Activated CD4-positive, CD25-positive, alpha-beta regulatory T cell treated with anti-CD3 and anti-CD28 coated beads, Interleukin-2, amount 50 U/mL, for 24 hours (primary cell): ENCODE data around the gene CLIP4.
A peak's percentile ranks its signal among the peaks of the same experiment; 100 is the strongest.

ENCODE experiments used
- ATAC-seq, 2 donors: fragments of 150-1000 bp; cut with Tn5 transposase; one replicate each; pipeline ENCODE4 v1.10.0; 2021; ENCODE audit warnings: mild to moderate bottlenecking in 1 of 2, moderate library complexity in 1 of 2

The CLIP4 gene

DNA sequence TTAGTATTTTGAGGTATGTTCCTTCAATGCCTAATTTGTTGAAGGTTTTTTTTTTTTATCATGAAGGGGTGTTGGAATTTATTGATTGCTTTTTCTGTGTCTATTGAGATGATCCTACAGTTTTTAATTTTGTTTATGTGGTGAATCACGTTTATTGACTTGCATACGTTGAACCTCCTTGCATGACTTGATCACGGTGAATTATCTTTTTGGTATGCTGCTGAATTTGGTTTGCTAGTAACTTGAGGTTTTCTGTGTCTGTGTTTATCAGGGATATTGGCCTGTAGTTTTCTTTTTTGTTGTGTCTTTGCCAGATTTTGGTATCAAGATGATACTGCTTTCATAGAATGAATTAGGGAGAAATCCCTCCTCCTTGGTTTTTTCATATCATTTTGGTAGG is 23.9 kb downstream of the CLIP4 start:
- ATAC-seq: no peak

DNA sequence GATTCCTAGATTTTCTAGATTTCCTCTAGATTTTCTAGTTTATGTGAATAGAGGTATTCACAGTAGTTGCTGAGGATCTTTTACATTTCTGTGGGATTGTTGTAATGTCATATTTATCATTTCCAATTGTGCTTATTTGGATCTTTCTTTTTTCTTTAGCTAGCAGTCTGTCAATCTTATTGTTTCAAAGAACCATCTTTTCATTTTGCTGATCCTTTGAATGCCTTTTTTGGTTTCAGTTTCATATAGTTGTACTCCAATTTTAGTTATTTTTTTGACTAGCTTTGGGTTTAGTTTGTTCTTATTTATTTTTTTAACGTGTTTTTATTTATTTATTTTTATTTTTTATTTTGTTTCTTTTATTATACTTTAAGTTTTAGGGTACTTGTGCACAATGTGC is 24.5 kb downstream of the CLIP4 start:
- no peak for ATAC-seq

DNA sequence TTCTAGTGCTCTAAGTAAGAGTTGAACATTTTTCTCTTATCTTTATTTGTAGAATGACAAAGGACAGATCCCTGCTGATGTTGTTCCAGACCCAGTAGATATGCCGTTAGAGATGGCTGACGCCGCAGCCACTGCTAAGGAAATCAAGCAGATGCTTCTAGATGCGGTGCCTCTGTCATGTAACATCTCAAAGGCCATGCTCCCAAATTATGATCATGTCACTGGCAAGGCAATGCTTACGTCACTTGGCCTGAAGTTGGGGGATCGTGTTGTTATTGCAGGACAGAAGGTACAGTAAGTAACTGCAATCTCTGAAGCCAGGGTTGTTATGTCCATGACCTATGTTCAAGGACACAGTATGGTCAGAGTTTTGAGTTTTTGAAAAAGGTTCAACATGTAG is 28.4 kb downstream of the CLIP4 start:
- ATAC-seq: no peak

DNA sequence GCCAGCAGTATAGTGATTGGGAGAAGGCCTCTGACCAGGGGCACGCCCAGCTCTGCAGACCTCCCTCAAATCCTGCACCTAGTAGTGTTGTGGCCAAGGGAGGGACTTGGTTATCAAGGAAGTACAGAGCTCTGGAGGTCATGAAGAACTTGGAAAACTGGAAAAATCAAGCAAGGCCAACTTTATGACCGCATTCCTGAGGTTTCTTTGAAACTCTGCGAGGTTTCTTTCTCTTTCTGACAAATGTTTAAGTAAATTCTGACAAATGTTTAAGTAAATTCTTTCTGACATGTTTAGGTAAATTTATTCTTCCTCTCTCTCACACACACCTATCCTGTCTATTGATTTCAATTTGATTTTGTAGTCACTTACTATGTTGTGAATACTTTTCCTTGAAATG is 31.0 kb downstream of the CLIP4 start:
- ATAC-seq: no peak

DNA sequence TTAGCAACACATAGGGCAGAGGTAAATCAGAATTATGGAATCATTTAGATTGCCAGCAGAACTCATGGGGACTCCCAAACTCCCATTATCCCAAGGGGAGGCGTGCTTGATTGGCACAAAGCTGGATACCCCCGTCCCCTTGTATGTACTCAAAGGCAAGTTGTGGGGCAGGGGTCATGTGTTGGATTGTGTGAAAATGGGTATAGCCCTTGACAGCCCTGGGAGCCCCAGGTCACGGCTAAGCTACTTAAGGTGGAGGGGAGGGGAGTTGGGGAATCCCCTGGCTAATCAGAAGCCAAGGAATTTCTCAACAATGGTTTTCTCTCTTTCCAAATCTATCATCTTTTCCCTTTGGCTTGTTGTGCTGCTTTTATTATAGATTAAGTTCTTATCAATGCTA is 32.7 kb downstream of the CLIP4 start:
- ATAC-seq: no peak

DNA sequence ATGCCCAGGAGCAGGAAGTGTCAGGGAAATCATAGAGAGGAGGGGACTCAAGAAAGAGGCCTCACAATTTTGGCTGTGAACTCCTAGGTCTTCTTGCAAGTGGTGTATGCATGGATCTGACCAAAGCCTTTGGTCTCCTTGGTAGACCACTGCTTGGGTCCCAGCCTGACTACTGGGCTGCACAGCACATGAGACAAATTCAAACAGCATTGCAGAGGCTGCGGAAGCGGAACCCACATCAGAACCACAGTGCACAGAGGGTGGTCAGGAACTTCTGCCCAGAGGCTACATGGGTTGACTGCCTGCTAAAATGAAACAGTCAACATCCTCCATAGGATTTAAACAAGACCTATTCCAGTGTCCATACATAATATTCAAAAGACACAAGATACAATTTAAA is 39.4 kb downstream of the CLIP4 start:
- no peak for ATAC-seq

DNA sequence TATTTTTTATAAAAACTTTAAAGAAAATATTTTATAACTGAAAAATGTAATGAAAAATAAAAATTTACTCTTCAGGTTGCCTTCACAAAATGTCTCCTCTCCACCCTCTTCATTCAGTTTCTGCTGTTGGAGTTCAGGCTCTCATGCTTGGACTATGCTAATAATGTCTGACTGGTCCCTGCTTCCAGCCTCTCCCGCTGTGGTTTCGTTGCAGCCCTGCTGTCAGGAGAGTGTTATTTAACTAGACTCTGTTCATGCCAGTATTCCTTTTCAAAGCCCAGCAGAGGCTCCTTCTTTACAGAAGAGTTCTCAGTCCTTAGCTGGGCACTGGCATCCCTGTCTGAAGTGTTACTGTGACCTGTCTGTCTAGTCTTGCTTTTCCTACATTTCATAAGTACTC is 40.4 kb downstream of the CLIP4 start:
- ATAC-seq: no peak

DNA sequence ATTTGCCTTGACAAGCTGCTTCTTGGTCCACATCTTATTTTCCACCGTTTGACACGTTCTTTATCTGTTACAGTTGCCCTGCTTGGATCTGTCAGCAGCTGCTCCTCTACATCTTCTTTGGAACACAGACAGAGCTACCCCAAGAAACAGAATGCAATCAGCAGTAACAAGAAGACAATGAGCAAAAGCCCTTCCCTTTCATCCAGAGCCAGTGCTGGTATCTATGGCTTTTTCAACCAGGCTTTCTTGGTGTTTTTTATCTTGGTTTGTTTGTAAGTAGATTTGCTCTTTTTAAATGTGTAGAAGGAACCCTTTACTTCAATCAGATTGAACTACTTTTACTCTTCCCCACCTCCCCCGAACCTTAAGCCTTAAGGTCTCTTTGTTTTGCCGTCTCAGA is 41.9 kb downstream of the CLIP4 start:
- no peak for ATAC-seq

DNA sequence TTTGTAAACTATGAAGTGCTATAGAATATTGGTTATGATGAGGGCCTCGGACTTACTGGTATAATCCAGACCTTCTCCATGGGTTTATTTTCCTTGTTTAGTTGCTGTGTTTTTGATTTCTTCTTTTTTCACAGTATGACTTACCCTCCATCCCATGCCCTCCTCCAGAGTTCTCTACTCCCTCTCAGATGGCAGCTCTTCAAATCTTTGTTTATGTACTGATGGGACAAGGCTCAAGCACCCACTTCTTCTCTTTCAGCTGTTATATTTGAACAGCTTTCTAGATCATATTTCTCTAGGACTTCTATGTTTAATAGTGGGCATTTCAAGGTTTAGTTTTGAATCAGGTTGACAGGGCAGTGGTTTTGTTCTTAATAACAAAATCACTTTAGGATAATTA is 43.9 kb downstream of the CLIP4 start:
- no peak for ATAC-seq

DNA sequence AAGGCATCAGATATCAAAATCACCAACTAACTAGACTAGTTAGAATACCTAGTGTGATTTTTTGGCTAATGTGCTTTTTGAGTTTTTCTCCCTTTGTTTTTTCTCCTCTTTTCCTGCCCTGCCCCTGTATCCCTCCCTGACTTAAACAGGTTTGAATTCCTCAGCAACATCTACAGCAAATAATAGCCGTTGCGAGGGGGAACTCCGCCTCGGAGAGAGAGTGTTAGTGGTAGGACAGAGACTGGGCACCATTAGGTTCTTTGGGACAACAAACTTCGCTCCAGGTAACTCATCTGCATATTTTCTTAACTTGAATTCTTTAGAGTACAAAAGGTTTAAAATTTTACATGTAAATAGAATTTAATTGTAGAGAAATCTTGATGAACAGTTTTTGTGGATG is 45.0 kb downstream of the CLIP4 start:
- no peak for ATAC-seq

DNA sequence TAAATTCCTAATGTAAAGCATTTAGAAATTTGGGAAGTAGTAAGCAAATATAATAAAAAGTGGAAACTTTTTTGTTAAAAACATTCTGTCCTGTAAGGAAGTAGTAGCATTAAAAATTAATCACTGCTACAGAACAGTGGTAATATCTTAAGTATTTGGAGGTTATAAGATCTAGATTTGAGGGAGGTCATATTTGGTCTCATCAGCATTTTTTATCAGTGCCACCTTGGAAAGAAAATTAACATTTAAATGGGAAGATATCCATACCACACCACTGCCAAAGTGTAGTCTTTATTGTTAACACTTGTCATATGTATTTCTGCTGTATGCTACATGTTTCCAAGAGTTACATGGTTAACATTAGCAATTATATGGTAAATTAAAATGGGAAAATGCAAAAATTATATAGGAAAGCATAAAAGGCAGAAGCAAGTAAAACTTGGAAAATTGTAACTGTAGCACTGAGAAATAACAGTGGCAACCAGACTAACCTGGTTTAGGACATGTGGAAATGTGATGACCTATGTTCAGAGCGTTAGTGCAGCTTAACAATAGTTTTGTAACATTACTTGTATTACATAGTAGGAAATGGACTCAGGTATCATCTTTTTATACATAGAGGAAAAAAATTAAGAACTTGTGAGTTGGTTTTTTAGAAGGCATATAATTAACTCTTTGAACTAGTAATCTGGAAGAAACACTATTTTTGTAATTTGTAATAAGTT is 47.2 kb downstream of the CLIP4 start:
- ATAC-seq: no peak

DNA sequence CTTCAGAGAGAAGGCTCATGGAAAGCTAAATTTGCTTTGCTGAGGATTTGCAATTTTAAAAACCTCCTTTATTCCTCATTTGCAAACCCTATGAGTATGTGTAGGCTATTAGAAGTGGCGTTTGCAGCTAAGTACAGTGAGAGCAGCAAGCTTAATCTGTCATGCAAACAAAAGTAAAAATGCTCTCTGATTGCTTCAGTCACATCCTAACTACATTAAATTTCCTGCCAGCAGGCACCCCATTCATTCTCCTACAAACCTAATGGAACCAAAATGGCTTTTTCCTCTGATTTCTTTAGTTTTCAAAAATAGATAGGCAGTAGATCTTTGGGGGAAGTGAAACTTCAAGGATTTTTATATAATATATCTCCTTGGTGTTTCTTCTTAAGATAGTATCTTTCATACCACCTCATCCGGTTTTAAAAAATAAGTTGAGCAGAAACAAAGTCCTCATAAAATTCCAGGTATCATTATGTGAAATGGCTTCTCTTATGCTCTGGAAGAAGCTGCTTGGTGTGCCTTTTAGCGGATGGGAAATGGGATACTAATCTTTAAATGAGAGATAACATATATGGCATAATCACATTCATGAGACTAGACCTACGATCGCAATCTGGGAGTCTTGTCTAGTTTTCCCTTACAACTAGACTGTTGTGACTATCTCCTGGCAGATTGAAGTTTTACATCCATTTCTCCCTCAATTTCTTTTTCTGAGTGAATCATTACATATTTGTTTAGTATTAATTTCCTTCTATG is 49.1 kb downstream of the CLIP4 start:
- no peak for ATAC-seq

DNA sequence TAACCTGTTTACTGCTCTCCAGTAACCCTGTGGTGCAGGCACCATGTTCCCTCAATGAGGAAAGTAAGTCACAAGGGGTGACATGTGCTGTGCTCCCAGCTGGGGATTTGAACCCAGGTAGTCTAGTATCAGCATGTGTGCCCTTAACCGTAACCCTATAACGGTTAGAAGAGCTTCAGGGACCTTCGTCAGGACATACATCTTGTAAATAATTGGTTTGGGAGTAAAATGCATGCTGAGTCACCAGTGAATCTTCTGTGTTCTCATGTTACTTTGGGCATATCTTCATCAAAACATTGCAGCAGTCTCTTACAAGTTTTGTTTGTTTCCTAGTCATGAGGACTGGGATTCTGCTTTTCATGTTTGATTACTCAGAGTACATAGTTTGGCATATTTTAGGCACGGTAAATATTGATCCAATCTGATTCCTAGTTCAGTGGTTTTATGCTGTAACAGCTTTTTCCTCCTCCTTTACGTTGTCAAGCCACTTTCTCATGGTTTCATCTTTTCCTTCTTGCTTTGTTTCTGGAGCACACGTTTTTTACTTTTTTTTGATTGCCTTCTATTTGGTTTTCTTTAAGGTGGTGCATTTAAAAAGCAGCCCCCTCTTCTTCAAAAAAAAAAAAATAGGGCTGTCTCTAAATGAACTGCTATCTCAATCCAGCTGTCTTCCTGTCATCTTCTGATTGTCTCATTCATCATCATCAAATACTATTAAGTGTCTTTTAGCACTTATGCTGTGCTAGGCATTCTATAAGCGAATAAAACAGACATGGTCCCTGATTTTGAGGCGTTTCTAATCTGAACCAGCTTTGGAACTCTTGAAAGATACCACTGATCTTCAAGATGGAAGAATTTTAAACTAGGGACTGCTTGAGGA is 50.4 kb downstream of the CLIP4 start:
- no peak for ATAC-seq

DNA sequence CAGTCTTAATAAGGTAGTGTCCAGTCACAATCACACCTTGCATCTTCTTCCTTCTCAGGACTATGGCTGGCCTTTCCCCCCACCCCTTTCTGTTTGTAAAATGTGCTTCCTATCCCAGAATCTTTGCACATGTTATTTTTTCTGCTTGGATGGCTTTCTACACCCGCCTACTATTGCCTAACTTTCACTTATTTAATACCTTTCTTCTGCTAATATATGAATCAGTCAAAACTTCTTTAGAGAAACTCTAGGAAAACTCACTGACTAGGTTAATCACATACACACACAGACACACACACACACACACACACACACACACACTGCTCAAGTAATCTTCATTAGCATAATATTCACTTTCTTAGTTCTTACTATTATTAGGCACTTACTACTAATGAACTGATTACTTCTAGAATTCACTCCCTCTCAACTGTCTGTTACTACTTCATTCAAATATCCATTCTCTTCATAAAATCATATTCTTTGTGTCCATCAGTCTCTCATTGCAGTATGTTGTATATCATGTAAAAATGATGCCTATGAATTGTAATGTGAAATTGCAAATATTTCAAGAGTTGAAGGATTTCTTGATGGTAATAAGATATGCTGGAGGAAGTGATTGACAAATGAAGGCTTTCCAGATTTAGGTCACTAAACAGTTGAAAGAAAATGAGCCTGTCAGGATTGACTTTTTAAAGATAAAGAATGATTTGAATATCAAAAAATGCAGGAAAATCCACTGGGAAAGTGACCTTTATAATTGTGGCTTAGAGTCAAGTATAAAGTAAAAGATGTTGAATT is 51.2 kb downstream of the CLIP4 start:
- ATAC-seq: no peak

DNA sequence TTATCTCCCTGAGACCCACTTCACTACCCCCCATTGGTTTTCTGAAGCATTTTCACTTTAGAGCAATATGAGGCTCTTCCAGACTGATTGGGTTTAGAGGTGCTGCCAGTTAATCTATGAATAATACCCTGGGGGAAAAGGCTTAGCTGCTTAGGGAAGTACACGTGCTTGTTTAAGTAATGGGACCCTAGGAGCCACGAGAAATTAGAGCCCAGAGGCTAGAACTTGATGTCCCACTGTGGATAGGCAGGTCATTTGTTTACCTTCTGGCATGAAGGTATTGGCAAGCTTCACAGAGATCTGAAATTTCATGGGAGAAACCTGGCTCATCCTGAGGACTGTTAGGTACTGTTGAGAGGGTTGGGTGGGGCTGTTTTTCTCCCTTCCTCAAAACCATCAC is 59.7 kb downstream of the CLIP4 start:
- ATAC-seq: no peak

DNA sequence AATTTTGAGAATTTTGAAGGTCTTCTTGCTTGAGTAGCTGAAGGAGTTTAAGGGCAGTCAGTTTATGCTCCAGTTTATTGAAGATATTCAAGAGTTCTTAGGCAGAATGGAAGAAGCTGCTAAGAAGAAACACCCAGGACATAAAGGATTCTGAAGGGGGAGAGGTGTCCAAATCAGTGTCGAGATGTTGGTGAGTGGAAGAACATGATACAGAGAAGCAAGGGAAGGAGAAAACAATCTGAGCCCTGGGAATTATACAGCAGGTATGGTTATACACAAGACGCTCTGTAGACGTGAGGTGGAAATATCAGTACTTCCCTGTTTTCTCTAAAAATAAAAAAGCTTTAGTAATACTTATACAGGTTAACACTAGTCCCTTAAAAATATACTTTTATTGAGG is 60.1 kb downstream of the CLIP4 start:
- ATAC-seq: no peak

DNA sequence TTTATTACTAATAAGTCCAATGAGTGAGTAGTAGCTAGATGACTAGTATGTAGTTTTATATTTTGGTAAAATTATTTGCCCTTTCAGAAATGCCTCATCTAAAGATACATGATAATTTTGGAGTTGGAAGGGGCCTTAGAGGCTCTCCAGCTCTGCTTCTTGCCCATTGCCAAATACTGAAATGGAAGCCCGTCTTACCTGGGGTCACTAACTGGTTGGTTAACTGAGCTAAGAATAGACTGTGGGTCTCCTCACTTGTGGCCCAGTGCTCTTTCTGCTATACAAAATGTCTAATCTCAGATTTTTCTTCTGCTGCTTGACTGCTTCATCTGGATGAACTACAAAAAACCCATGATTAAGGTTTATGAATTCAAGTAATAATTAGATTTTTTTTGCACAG is 67.1 kb downstream of the CLIP4 start:
- ATAC-seq: no peak

DNA sequence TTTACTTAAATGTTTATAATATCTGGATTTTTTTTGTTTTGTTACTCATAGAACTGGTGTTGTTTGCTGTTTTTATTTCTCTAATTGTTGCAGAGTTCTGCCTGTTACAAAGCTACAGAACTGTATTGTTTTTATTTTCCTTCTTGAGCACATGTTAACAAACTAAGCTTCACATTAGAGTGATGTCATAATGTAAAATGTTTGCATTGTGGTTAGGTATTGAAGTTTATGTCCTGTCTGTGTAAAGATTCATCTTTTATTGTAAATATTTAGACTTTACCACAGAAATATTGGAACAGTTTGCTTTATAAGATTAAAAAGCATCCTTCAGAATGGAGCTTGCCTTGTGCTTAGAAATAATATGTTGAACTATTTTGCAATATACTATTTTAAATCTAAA is 67.7 kb downstream of the CLIP4 start:
- no peak for ATAC-seq

DNA sequence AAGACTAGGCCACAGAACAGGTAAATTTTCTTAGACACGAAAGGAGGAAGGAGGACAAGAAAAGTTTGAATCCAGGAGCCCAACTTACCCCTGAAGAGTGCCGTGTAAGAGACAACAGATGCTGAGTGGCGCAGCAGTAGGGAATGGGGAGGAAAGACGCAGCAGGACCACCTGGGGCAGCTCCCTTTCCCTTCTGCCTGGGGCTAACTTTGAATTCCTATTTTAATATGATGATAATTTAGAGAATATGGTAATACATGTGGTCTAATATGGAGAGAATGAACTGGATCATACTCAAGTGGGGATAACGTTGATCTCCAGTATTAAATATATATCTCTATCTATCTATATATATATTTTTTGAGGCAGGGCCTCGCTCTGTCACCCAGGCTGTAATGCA is 69.3 kb downstream of the CLIP4 start:
- no peak for ATAC-seq

DNA sequence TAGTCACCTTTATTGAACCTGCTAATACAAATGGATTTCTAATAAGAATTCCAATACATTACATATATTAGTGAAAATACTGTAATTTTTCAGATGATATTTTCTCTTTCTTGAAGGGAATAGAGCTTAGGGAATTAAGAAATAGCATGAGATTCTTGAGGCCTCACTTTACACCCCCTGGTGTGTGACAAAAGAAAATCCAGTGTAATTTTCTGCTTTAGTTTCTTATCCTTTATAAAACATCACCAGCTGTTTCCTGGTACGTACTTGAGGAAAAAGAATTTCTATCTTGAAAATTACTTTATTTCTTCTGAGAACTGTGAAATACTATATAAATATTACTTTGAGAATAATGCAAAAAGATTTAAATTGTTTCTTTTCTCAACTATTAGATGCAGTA is 71.6 kb downstream of the CLIP4 start:
- ATAC-seq: no peak

DNA sequence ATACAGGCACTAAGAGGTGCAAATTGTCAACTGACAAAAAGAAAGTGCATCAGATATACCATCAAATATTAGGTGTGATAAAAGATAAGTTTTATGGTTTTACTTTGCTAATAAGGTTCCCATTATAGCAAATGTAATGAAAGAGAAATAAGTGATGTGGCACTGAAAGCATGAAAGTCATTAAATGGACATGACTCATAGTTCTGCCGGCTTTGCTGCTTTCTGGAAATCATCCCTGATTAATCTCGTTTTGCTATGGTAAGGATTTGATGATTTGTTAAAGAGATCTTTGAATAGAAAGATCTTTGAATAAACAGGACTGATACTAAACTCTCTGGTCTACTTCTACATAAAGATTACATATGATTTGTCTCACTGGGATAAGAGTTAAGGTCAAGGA is 72.7 kb downstream of the CLIP4 start:
- peak; percentile 38 to 48 for ATAC-seq

DNA sequence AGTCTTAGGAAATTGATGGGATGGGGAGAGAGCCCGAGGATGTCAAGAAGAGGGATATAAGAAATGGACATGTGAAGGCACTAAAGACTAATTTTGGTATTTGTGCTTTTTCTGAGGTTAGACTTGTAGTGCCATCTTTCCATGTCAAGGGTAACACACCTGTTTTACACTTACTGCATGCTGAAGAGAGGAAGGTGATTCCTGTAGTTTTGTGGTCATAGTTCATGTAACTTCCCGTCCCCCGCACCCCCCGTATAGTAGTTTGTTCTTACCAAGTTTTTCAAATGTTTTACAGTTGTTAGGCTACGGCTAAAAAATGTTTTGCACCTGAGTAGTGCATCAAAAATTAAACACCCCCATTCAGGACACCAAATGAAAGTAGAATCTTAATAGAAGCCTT is 73.8 kb downstream of the CLIP4 start:
- ATAC-seq: peak; percentile 43 to 46

DNA sequence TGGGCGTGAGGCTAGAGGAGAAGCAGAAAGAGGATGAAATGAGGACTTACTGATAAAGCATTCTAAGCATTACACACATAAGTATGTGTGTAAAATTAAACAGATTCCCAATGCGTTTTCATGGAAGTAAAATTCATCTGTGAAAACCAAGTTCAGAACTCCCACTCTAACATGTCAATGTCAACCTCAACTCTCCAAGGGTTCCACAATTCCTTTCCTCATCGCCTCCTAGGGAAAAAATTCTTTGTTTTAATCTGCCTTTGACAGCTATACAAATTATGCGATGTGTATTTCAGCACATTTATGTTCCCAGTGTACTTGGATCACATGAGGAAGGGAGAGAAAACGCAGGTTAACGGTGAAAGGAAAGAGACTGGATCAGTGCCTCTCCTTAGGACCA is 76.6 kb downstream of the CLIP4 start:
- no peak for ATAC-seq
